UCSD-AML1 (cell line): Measurements from ENCODE around the gene OSGEPL1.
"Not testable (repeated sequence)": the region's sequence is repeated elsewhere in the genome, so short reads cannot be mapped to it uniquely, and the experiment has no call there.

Experiments
- DNase-seq: peaks from one replicate; lab custom pipeline; 2025; ENCODE audit not compliant: unreplicated experiment; lab: John Stamatoyannopoulos, UW

OSGEPL1 gene

GRCh38 chr2:189762551-189763298 is at the start of gene OSGEPL1:
Gene OSGEPL1 (minus strand): TSS chr2:189762792. CDS start chr2:189761640, 1,152 bp downstream.
- peak; percentile 91 for DNase-seq

- no peak for DNase-seq
These were observed 40.8 kb upstream of the OSGEPL1 start for GRCh38 chr2:189803431-189803830.

GRCh38 chr2:189802396-189802912 is 39.9 kb upstream of the OSGEPL1 start:
- DNase-seq, result no peak

- no peak for DNase-seq
These were observed 36.9 kb upstream of the OSGEPL1 start for GRCh38 chr2:189799531-189799930.

- no peak for DNase-seq
These were observed 36.4 kb upstream of the OSGEPL1 start for GRCh38 chr2:189799030-189799331.

GRCh38 chr2:189798312-189799029 is 35.9 kb upstream of the OSGEPL1 start:
- DNase-seq, result no peak

- no peak for DNase-seq
These were observed 35.3 kb upstream of the OSGEPL1 start for GRCh38 chr2:189797902-189798301.

- no peak for DNase-seq
These were observed 31.7 kb upstream of the OSGEPL1 start for GRCh38 chr2:189794310-189794709.

- DNase-seq, result no peak
These were observed 28.9 kb upstream of the OSGEPL1 start for GRCh38 chr2:189791338-189792042.

- peak; percentile 96 for DNase-seq
These were observed 21.6 kb upstream of the OSGEPL1 start, which contains the start of the genes ORMDL1 and PMS1 for GRCh38 chr2:189783927-189784867. Gene ORMDL1 (minus strand): TSS chr2:189784339. CDS start chr2:189782595, 1,744 bp downstream. Gene PMS1 (plus strand): TSS chr2:189784450. CDS start chr2:189791810, 7,360 bp downstream.

- DNase-seq, result no peak
These were observed 20.9 kb upstream of the OSGEPL1 start for GRCh38 chr2:189783451-189783926.

GRCh38 chr2:189782221-189782671 is 19.7 kb upstream of the OSGEPL1 start:
- no peak for DNase-seq

- DNase-seq, result no peak
These were observed 9.6 kb upstream of the OSGEPL1 start for GRCh38 chr2:189772212-189772611.

GRCh38 chr2:189770590-189771322 is 8.2 kb upstream of the OSGEPL1 start:
- no peak for DNase-seq

- DNase-seq, result no peak
These were observed 1.5 kb upstream of the OSGEPL1 start for GRCh38 chr2:189763908-189764661.

GRCh38 chr2:189762229-189762550 is 402 bp downstream of the OSGEPL1 start:
- no peak for DNase-seq

GRCh38 chr2:189760154-189760553 is 2.4 kb downstream of the OSGEPL1 start:
- not testable (repeated sequence) for DNase-seq

GRCh38 chr2:189756311-189756952 is 6.2 kb downstream of the OSGEPL1 start:
- DNase-seq, result no peak
